ENCODE measurements around the gene UBL4A.

Gene UBL4A

DNA sequence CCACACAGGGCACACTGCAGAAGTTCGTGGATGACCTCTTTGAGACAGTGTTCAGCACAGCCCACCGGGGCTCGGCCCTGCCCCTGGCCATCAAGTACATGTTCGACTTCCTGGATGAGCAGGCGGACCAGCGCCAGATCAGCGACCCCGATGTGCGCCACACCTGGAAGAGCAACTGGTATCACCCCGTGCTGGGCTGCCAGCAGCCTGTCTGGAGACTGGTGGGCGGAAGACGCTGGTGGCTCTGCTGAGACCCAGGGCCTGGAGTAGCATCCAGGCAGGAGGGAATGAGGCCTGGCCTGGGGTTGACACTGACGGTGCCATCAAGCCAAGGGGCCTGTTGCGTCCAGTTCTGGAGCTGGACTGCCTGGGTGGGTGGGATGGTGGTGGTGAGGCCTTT lies 16.0 kb downstream of the UBL4A start:
- ATAC-seq, result no peak
- TF ChIP-seq, protein P1, sequence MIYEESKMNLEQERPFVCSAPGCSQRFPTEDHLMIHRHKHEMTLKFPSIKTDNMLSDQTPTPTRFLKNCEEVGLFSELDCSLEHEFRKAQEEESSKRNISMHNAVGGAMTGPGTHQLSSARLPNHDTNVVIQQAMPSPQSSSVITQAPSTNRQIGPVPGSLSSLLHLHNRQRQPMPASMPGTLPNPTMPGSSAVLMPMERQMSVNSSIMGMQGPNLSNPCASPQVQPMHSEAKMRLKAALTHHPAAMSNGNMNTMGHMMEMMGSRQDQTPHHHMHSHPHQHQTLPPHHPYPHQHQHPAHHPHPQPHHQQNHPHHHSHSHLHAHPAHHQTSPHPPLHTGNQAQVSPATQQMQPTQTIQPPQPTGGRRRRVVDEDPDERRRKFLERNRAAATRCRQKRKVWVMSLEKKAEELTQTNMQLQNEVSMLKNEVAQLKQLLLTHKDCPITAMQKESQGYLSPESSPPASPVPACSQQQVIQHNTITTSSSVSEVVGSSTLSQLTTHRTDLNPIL (CRISPR knock-in tag; IDR thresholded peaks at IDR 0.05; ENCODE audit: low read depth), result no peak
- TF ChIP-seq ESRRG (CRISPR knock-in tag; IDR thresholded peaks at IDR 0.05), result no peak
- no peak for TF ChIP-seq ZFP3 (CRISPR knock-in tag; IDR thresholded peaks at IDR 0.05)
- TF ChIP-seq, protein P2, sequence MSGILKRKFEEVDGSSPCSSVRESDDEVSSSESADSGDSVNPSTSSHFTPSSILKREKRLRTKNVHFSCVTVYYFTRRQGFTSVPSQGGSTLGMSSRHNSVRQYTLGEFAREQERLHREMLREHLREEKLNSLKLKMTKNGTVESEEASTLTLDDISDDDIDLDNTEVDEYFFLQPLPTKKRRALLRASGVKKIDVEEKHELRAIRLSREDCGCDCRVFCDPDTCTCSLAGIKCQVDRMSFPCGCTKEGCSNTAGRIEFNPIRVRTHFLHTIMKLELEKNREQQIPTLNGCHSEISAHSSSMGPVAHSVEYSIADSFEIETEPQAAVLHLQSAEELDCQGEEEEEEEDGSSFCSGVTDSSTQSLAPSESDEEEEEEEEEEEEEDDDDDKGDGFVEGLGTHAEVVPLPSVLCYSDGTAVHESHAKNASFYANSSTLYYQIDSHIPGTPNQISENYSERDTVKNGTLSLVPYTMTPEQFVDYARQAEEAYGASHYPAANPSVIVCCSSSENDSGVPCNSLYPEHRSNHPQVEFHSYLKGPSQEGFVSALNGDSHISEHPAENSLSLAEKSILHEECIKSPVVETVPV (CRISPR knock-in tag; IDR thresholded peaks at IDR 0.05), result no peak
- no peak for TF ChIP-seq PPARA (CRISPR knock-in tag; IDR thresholded peaks at IDR 0.05; ENCODE audit: borderline replicate concordance)
- no peak for TF ChIP-seq ZNF8 (CRISPR knock-in tag; IDR thresholded peaks at IDR 0.05)
- TF ChIP-seq ISL1 (CRISPR knock-in tag; IDR thresholded peaks at IDR 0.05), result no peak
- no peak for TF ChIP-seq ARNTL (CRISPR knock-in tag; IDR thresholded peaks at IDR 0.05; ENCODE audit: borderline replicate concordance, low read depth)
- TF ChIP-seq ZC3H10 (CRISPR knock-in tag; IDR thresholded peaks at IDR 0.05), result no peak
- TF ChIP-seq SNAI2 (CRISPR knock-in tag; IDR thresholded peaks at IDR 0.05), result no peak
- TF ChIP-seq ZNF565 (CRISPR knock-in tag; conservative IDR thresholded peaks at IDR 0.05; ENCODE audit: low read depth), result no peak
- no peak for TF ChIP-seq GLIS3 (CRISPR knock-in tag; IDR thresholded peaks at IDR 0.05)
- TF ChIP-seq POU6F1 (CRISPR knock-in tag; IDR thresholded peaks at IDR 0.05; ENCODE audit: borderline replicate concordance, low read depth), result no peak
- no peak for TF ChIP-seq ZFP30 (CRISPR knock-in tag; IDR thresholded peaks at IDR 0.05)
- TF ChIP-seq ZNF70 (CRISPR knock-in tag; IDR thresholded peaks at IDR 0.05), result no peak
- TF ChIP-seq, protein P3, sequence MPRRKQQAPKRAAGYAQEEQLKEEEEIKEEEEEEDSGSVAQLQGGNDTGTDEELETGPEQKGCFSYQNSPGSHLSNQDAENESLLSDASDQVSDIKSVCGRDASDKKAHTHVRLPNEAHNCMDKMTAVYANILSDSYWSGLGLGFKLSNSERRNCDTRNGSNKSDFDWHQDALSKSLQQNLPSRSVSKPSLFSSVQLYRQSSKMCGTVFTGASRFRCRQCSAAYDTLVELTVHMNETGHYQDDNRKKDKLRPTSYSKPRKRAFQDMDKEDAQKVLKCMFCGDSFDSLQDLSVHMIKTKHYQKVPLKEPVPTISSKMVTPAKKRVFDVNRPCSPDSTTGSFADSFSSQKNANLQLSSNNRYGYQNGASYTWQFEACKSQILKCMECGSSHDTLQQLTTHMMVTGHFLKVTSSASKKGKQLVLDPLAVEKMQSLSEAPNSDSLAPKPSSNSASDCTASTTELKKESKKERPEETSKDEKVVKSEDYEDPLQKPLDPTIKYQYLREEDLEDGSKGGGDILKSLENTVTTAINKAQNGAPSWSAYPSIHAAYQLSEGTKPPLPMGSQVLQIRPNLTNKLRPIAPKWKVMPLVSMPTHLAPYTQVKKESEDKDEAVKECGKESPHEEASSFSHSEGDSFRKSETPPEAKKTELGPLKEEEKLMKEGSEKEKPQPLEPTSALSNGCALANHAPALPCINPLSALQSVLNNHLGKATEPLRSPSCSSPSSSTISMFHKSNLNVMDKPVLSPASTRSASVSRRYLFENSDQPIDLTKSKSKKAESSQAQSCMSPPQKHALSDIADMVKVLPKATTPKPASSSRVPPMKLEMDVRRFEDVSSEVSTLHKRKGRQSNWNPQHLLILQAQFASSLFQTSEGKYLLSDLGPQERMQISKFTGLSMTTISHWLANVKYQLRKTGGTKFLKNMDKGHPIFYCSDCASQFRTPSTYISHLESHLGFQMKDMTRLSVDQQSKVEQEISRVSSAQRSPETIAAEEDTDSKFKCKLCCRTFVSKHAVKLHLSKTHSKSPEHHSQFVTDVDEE (CRISPR knock-in tag; IDR thresholded peaks at IDR 0.05), result no peak
- TF ChIP-seq BACH2 (CRISPR knock-in tag; IDR thresholded peaks at IDR 0.05; ENCODE audit: borderline replicate concordance), result no peak
- TF ChIP-seq CSDC2 (CRISPR knock-in tag; IDR thresholded peaks at IDR 0.05), result no peak

GRCh38 chrX:154469880-154470279 lies 16.5 kb downstream of the UBL4A start:
- TF ChIP-seq OSR1 (CRISPR knock-in tag; IDR thresholded peaks at IDR 0.05) (no peak), RARB (CRISPR knock-in tag; IDR thresholded peaks at IDR 0.05) (no peak), ARNTL (CRISPR knock-in tag; IDR thresholded peaks at IDR 0.05; ENCODE audit: borderline replicate concordance, low read depth) (no peak), ZNF70 (CRISPR knock-in tag; IDR thresholded peaks at IDR 0.05) (no peak), GLIS3 (CRISPR knock-in tag; IDR thresholded peaks at IDR 0.05) (no peak), ZNF8 (CRISPR knock-in tag; IDR thresholded peaks at IDR 0.05) (no peak), ISL1 (CRISPR knock-in tag; IDR thresholded peaks at IDR 0.05) (no peak), POU6F1 (CRISPR knock-in tag; IDR thresholded peaks at IDR 0.05; ENCODE audit: borderline replicate concordance, low read depth) (no peak), TOX (CRISPR knock-in tag; IDR thresholded peaks at IDR 0.05; ENCODE audit: borderline replicate concordance) (no peak)
- TF ChIP-seq, protein P1 (CRISPR knock-in tag; IDR thresholded peaks at IDR 0.05; ENCODE audit: low read depth), result no peak
- no peak for ATAC-seq

Measured in SK-N-SH treated with all-trans-retinoic acid at 6 μM for 48 hours (cell line).